ENCODE results near the gene RAB36. TPM values are rescaled to one million over a fixed set of nuclear protein-coding genes. Genes with fewer than 3 reads are reported as not detected.

Gene RAB36
- total RNA-seq, 1 donor, result 5.6 TPM

- DNase-seq (ENCODE audit: low read depth), result peak; percentile 53
- peak; percentile 97 for TF ChIP-seq CTCF (IDR thresholded peaks at IDR 0.05; ENCODE audit: insufficient read depth, low read depth, low read length)
- H3K4me3 ChIP-seq (ENCODE audit: low read depth, low read length), result no peak overlapping the region
These were observed 33.4 kb downstream of the RAB36 start for GRCh38 chr22:23178512-23179254.

DNA sequence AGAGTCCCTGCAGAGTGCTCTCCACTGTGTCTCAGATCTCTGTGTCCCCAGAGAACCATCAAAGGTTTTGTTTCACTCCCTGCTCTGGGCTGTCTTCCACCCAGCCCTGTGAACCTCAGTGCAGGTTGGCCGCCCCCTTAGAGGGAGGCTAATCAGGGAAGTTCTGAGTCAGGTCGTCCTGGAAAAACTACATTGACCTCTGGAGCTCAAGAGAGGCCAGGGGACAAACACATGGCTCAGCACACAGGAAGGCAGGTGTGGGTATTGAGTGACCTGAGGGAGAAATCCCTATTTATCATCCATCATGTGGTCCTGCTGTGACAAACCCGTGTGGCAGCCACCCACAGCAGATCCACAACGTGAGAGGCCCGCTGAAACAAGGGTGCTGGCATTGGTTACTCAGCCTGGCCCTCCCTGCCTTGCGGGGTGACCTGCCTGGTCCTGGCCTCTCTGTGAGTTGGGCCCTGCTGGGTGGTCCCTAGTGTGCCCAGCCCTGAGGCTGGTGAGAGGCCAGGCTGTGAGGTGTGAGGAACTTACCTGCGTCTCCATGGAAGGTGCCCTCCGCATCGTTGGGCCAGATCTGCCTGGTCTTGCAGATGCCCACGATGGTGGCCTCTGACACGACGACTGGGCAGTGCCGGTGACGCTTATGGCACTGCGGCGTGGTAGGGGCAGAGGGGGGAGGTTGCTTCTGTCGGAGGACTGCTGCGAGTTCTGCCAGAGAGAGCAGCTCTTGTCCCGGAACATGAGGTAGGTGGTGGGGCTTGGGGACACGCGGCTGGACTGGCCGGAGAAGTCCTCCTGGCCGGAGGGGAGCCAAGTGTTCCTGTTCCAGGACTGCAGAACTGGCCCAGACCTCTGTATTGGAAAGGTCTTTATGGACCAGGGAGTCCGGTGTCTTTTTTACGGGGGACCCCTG lies 34.4 kb downstream of the RAB36 start:
- DNase-seq (ENCODE audit: low read depth), result peak; percentile 21
- TF ChIP-seq CTCF (IDR thresholded peaks at IDR 0.05; ENCODE audit: insufficient read depth, low read depth, low read length), result no peak
- H3K4me3 ChIP-seq (ENCODE audit: low read depth, low read length), result peak overlapping the region; percentile 73

GRCh38 chr22:23180301-23180892 lies 35.1 kb downstream of the RAB36 start, which contains the start of gene BCR:
BCR (plus strand) TSS chr22:23180509; CDS start chr22:23180961, 452 bp downstream.
- peak; percentile 68 for DNase-seq (ENCODE audit: low read depth)
- H3K4me3 ChIP-seq (ENCODE audit: low read depth, low read length), result peak within 1 kb of the TSS; percentile 73
- no peak for TF ChIP-seq CTCF (IDR thresholded peaks at IDR 0.05; ENCODE audit: insufficient read depth, low read depth, low read length)

- no peak for TF ChIP-seq CTCF (IDR thresholded peaks at IDR 0.05; ENCODE audit: insufficient read depth, low read depth, low read length)
- H3K4me3 ChIP-seq (ENCODE audit: low read depth, low read length), result peak overlapping the region; percentile 73
- DNase-seq (ENCODE audit: low read depth), result no peak
These were observed 35.8 kb downstream of the RAB36 start for GRCh38 chr22:23180893-23181720.

DNA sequence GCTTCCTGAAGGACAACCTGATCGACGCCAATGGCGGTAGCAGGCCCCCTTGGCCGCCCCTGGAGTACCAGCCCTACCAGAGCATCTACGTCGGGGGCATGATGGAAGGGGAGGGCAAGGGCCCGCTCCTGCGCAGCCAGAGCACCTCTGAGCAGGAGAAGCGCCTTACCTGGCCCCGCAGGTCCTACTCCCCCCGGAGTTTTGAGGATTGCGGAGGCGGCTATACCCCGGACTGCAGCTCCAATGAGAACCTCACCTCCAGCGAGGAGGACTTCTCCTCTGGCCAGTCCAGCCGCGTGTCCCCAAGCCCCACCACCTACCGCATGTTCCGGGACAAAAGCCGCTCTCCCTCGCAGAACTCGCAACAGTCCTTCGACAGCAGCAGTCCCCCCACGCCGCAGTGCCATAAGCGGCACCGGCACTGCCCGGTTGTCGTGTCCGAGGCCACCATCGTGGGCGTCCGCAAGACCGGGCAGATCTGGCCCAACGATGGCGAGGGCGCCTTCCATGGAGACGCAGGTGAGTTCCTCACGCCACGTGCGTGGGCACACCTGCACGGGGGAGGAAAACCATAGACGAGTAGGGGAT lies 36.5 kb downstream of the RAB36 start:
- no peak for DNase-seq (ENCODE audit: low read depth)
- TF ChIP-seq CTCF (IDR thresholded peaks at IDR 0.05; ENCODE audit: insufficient read depth, low read depth, low read length), result no peak
- H3K4me3 ChIP-seq (ENCODE audit: low read depth, low read length), result peak overlapping the region; percentile 73

Measured in fibroblast of villous mesenchyme (primary cell).